Caco-2 (cell line): Measurements from ENCODE around the gene METAP2. TPM values are rescaled to one million over a fixed set of nuclear protein-coding genes. Genes with fewer than 3 reads are reported as not detected.

Experiments
- BruUV-seq: library from RNA; stranded (reverse); fragments of 400-500 nt; replicated peaks from 2 replicates; lab custom pipeline; 2021; lab: Mats Ljungman, UMichigan
- CTCF ChIA-PET: fragments of 300-600 bp; sonication (Branson Sonifier 250); formaldehyde crosslinking; loops from one replicate; lab custom pipeline; 2022; ENCODE audit warnings: antibody characterized with exemption; lab: Charles Lee
- POLR2A ChIA-PET: fragments of 300-600 bp; sonication (Branson Sonifier 250); formaldehyde crosslinking; loops from one replicate; lab custom pipeline; 2022; ENCODE audit warnings: antibody characterized with exemption; lab: Charles Lee
- DNase-seq, 2 experiments: peaks; one replicate each; pipeline versions ENCODE4 v3.0.0 to v3.0.0-alpha.2; 2020 to 2022
- H3K27me3 ChIP-seq: replicated peaks from 2 replicates; pipeline ENCODE4 v1.6.0; 2011; ENCODE audit warnings: low read length; ENCODE audit not compliant: control insufficient read depth, insufficient read depth
- H3K36me3 ChIP-seq: 2 replicates; pipeline ENCODE4 v1.5.1; 2011; ENCODE audit warnings: low read length; ENCODE audit not compliant: control insufficient read depth, insufficient read depth
- H3K4me1 ChIP-seq: fragments of 250-450 bp; sonication (Bioruptor Pico); 2 replicates; pipeline ENCODE4 v1.5.1; 2020; ENCODE audit warnings: mild to moderate bottlenecking
- H3K4me3 ChIP-seq: 2 replicates; pipeline ENCODE4 v1.5.1; 2011; ENCODE audit warnings: low read depth, mild to moderate bottlenecking, control low read depth, low read length
- H3K9me3 ChIP-seq: fragments of 250-450 bp; sonication (Bioruptor Pico); 2 replicates; pipeline ENCODE4 v1.5.1; 2020; ENCODE audit warnings: mild to moderate bottlenecking, moderate library complexity
- H3K27ac Mint-ChIP-seq: one replicate; pipeline ENCODE4 v1.8.0; 2022; ENCODE audit warnings: mixed read lengths; ENCODE audit not compliant: unreplicated experiment
- H3K27me3 Mint-ChIP-seq: one replicate; pipeline ENCODE4 v1.8.0; 2022; ENCODE audit warnings: mixed read lengths; ENCODE audit not compliant: insufficient read depth, unreplicated experiment
- H3K36me3 Mint-ChIP-seq: one replicate; pipeline ENCODE4 v1.8.0; 2022; ENCODE audit warnings: mild to moderate bottlenecking, mixed read lengths; ENCODE audit not compliant: insufficient read depth, unreplicated experiment
- H3K4me1 Mint-ChIP-seq: one replicate; pipeline ENCODE4 v1.8.0; 2022; ENCODE audit warnings: low read depth, mixed read lengths; ENCODE audit not compliant: unreplicated experiment
- H3K4me3 Mint-ChIP-seq: one replicate; pipeline ENCODE4 v1.8.0; 2022; ENCODE audit warnings: mild to moderate bottlenecking, moderate library complexity, mixed read lengths; ENCODE audit not compliant: unreplicated experiment
- H3K9me3 Mint-ChIP-seq: one replicate; pipeline ENCODE4 v1.8.0; 2022; ENCODE audit warnings: mixed read lengths; ENCODE audit not compliant: unreplicated experiment
- CTCF ChIP-seq, 2 experiments: fragments of 200-600 bp in 1 of 2; IDR thresholded peaks; 1 replicate in 1 of 2; 2 replicates in 1 of 2; pipeline versions ENCODE4 v1.5.1 to v1.8.0; 2011 to 2022; ENCODE audit warnings: antibody characterized with exemption in 1 of 2, control low read depth in 1 of 2, inconsistent platforms in 1 of 2, low read depth in 1 of 2, low read length in 1 of 2, mild to moderate bottlenecking in 1 of 2, moderate library complexity in 1 of 2; ENCODE audit not compliant: insufficient read depth in 1 of 2, severe bottlenecking in 1 of 2, unreplicated experiment in 1 of 2
- intact Hi-C: fragments of 100-400 bp; cut with micrococcal nuclease; formaldehyde crosslinking; loops from one replicate; pipeline ENCODE4 v1.10.0; 2022; ENCODE audit not compliant: unreplicated experiment
- total RNA-seq: library from RNA; stranded (reverse); gene quantifications from 2 replicates; pipeline ENCODE4 v1.2.3, GENCODE V29; 2022

Gene METAP2
- total RNA-seq, 1 experiment from 2014 or later: 138 TPM

GRCh38 chr12:95460896-95461295 lies 13.1 kb upstream of the METAP2 start:
- Mint-ChIP-seq H3K4me3 (no peak overlapping the region), H3K27me3 (no peaks in the 10 kb centered on the region), H3K9me3 (peaks cover 18% of the 10 kb centered on the region), H3K36me3 (no peaks in the 10 kb centered on the region), H3K4me1 (peaks cover 2% of the 10 kb centered on the region), H3K27ac (no peak overlapping the region)
- intact Hi-C loops: no loop called here
- CTCF ChIA-PET: interaction anchor here (0.6 to 0.7 kb wide), 2 partner anchors 184 to 385 kb away, joined by 3 to 5 read pairs; no protein-coding TSS in a partner anchor
- Histone ChIP-seq H3K9me3 (peaks cover 12% of the 10 kb centered on the region), H3K27me3 (no peaks in the 10 kb centered on the region), H3K4me1 (no peaks in the 10 kb centered on the region), H3K4me3 (no peak overlapping the region), H3K36me3 (no peaks in the 10 kb centered on the region)
- POLR2A ChIA-PET: no interaction called here
- BruUV-seq: no TSS peak
- TF ChIP-seq CTCF (IDR thresholded peaks at IDR 0.05; ENCODE audit: insufficient read depth in 1 of 2, low read depth in 1 of 2, low read length in 1 of 2, severe bottlenecking in 1 of 2, unreplicated experiment in 1 of 2): no peak
- DNase-seq: no peak

GRCh38 chr12:95462081-95462480 lies 11.9 kb upstream of the METAP2 start:
- peaks cover 11% of the 10 kb centered on the region for H3K9me3 Mint-ChIP-seq
- no peak overlapping the region for H3K4me3 Mint-ChIP-seq
- POLR2A ChIA-PET: no interaction called here
- no peaks in the 10 kb centered on the region for H3K27me3 Mint-ChIP-seq
- H3K27ac Mint-ChIP-seq: no peak overlapping the region
- no peaks in the 10 kb centered on the region for H3K4me1 ChIP-seq
- H3K36me3 ChIP-seq: no peaks in the 10 kb centered on the region
- H3K4me3 ChIP-seq: no peak overlapping the region
- BruUV-seq: no TSS peak
- no peaks in the 10 kb centered on the region for H3K27me3 ChIP-seq
- TF ChIP-seq CTCF (IDR thresholded peaks at IDR 0.05; ENCODE audit: insufficient read depth in 1 of 2, low read depth in 1 of 2, low read length in 1 of 2, severe bottlenecking in 1 of 2, unreplicated experiment in 1 of 2): no peak
- CTCF ChIA-PET: no interaction called here
- H3K9me3 ChIP-seq: peaks cover 12% of the 10 kb centered on the region
- H3K36me3 Mint-ChIP-seq: no peaks in the 10 kb centered on the region
- no peak for DNase-seq
- H3K4me1 Mint-ChIP-seq: no peaks in the 10 kb centered on the region
- intact Hi-C loops: no loop called here

GRCh38 chr12:95462551-95462950 lies 11.4 kb upstream of the METAP2 start:
- peaks cover 6% of the 10 kb centered on the region for H3K9me3 Mint-ChIP-seq
- no peaks in the 10 kb centered on the region for H3K27me3 Mint-ChIP-seq
- no peak for TF ChIP-seq CTCF (IDR thresholded peaks at IDR 0.05; ENCODE audit: insufficient read depth in 1 of 2, low read depth in 1 of 2, low read length in 1 of 2, severe bottlenecking in 1 of 2, unreplicated experiment in 1 of 2)
- no peaks in the 10 kb centered on the region for H3K36me3 Mint-ChIP-seq
- Histone ChIP-seq H3K4me1 (no peaks in the 10 kb centered on the region), H3K9me3 (peaks cover 7% of the 10 kb centered on the region; the same call in 1 of the 2 replicates), H3K27me3 (no peaks in the 10 kb centered on the region), H3K4me3 (no peak overlapping the region), H3K36me3 (no peaks in the 10 kb centered on the region)
- ChIA-PET CTCF (no interaction called here), POLR2A (no interaction called here)
- no peak overlapping the region for H3K4me3 Mint-ChIP-seq
- BruUV-seq: no TSS peak
- intact Hi-C loops: no loop called here
- no peaks in the 10 kb centered on the region for H3K4me1 Mint-ChIP-seq
- no peak for DNase-seq
- no peak overlapping the region for H3K27ac Mint-ChIP-seq
